COLO668 (cell line): ENCODE measurements around the gene IFNL3.
"Not testable (repeated sequence)": the region's sequence is repeated elsewhere in the genome, so short reads cannot be mapped to it uniquely, and the experiment has no call there.

Experiments
- DNase-seq: peaks from one replicate; lab custom pipeline; 2025; ENCODE audit not compliant: unreplicated experiment; lab: John Stamatoyannopoulos, UW

IFNL3 gene

GRCh38 chr19:39253374-39254149 lies 8.8 kb upstream of the IFNL3 start:
- no peak for DNase-seq

- DNase-seq = no peak
These were observed 7.7 kb upstream of the IFNL3 start for GRCh38 chr19:39252458-39252857.

GRCh38 chr19:39251846-39252245 lies 7.0 kb upstream of the IFNL3 start:
- no peak for DNase-seq

- no peak for DNase-seq
These were observed 6.3 kb upstream of the IFNL3 start for GRCh38 chr19:39251081-39251480.

- no peak for DNase-seq
These were observed 4.0 kb upstream of the IFNL3 start, which contains the start of gene IFNL4 for GRCh38 chr19:39248806-39249205. Gene IFNL4 (minus strand): TSS chr19:39248856.

GRCh38 chr19:39247701-39248664 lies 3.2 kb upstream of the IFNL3 start:
- no peak for DNase-seq

GRCh38 chr19:39246951-39247669 lies 2.3 kb upstream of the IFNL3 start:
- no peak for DNase-seq

GRCh38 chr19:39245166-39245565 lies 360 bp upstream of the IFNL3 start:
- not testable (repeated sequence) for DNase-seq

- DNase-seq = not testable (repeated sequence)
These were observed 1.1 kb downstream of the IFNL3 start for GRCh38 chr19:39243741-39244140.

- no peak for DNase-seq
These were observed 4.4 kb downstream of the IFNL3 start for GRCh38 chr19:39240421-39240820.

- no peak for DNase-seq
These were observed 5.9 kb downstream of the IFNL3 start for GRCh38 chr19:39238944-39239343.

- no peak for DNase-seq
These were observed 6.6 kb downstream of the IFNL3 start for GRCh38 chr19:39238209-39238608.

- peak; percentile 72 for DNase-seq
These were observed 7.3 kb downstream of the IFNL3 start for GRCh38 chr19:39237200-39238184.

- DNase-seq = no peak
These were observed 8.3 kb downstream of the IFNL3 start for GRCh38 chr19:39236527-39236926.

- DNase-seq = no peak
These were observed 12.1 kb downstream of the IFNL3 start for GRCh38 chr19:39232708-39233107.

GRCh38 chr19:39230096-39230764 lies 14.6 kb downstream of the IFNL3 start:
- DNase-seq = no peak

- no peak for DNase-seq
These were observed 19.9 kb downstream of the IFNL3 start for GRCh38 chr19:39224910-39225309.

GRCh38 chr19:39223703-39224279 lies 21.0 kb downstream of the IFNL3 start:
- DNase-seq = no peak

- DNase-seq = not testable (repeated sequence)
These were observed 25.7 kb downstream of the IFNL3 start for GRCh38 chr19:39219108-39219507.
